Cardiac atrium fibroblast (primary cell): ENCODE measurements around the gene FUZ. TPM values are rescaled to one million over a fixed set of nuclear protein-coding genes. Genes with fewer than 3 reads are reported as not detected.

Source experiments
- total RNA-seq: library from RNA; depleted of rRNA; stranded (reverse); fragments of >200 nt; gene quantifications from 2 replicates; pipeline ENCODE4 v1.2.3, GENCODE V29; 2015

The FUZ gene, protein sequence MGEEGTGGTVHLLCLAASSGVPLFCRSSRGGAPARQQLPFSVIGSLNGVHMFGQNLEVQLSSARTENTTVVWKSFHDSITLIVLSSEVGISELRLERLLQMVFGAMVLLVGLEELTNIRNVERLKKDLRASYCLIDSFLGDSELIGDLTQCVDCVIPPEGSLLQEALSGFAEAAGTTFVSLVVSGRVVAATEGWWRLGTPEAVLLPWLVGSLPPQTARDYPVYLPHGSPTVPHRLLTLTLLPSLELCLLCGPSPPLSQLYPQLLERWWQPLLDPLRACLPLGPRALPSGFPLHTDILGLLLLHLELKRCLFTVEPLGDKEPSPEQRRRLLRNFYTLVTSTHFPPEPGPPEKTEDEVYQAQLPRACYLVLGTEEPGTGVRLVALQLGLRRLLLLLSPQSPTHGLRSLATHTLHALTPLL
- total RNA-seq, result 12.2 and 15.2 TPM in 2 replicates

GRCh38 chr19:49812997-49813861 lies at the start of gene FUZ:
FUZ (minus strand) TSS chr19:49813292; CDS start chr19:49813106, 186 bp downstream.

DNA sequence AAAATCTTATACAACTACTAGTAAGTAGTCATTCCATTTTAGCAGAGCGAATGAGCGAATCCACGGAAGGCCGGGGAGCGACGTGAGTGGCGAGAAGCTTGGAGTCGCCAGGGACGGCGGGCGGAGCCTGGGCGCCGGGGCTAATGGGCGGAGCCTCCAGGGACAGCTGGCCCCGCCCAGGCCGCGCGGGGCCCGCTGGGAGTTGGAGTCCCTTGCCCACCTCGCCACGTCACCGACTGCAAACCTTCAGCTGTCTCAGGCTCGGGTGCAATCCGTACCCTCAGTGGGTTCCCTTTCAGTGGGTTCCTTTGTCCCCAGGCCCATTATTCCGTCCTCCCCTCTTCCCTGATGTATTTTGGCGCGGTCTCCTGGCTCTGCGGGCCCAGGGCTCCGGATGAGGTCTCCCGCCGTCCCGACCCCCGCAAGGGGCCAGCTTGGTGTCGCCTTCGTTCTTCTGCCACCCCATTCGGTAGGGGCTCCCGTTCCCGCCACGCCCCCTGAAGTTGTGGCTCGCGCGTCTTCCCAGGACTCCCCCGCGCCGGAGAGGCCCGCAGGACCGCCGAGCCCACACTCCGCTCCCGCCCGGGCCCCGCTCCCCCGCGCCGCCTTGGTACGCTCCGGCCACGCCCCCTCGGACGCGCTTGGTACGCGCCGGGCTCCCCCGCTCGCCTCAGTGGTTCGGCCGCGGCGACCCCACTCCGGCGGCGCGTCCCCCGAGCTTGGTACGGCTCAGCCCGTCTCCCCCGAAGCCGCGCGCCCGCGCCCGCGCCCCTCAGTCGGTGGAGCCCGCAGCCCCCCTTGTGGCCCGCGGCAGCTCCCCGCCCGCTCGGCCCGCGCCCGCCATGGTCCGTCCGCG lies 37.6 kb upstream of the FUZ start, which contains the start of gene PTOV1:
Gene PTOV1, plus strand, starts transcription at position 673 of the 856 bp plus-strand sequence.

GRCh38 chr19:49817964-49818648 lies 5.0 kb upstream of the FUZ start, which contains the start of gene MED25:
MED25 (plus strand) TSS chr19:49818289; CDS start chr19:49818342, 53 bp downstream.

DNA sequence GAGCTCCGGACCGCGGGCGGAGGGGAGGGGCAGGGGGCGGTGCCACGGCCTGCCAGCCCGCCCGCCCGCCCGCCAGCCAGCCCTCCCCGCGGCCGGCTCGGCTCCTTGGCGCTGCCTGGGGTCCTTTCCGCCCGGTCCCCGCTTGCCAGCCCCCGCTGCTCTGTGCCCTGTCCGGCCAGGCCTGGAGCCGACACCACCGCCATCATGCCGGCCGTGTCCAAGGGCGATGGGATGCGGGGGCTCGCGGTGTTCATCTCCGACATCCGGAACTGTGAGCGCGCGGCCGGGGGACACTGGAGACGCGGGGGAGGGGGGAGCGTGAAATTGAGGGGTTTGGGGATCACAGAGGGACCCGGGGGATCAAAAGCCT lies 46.2 kb downstream of the FUZ start, which contains the start of gene AP2A1:
Gene AP2A1, plus strand, starts transcription at position 72 of the 370 bp plus-strand sequence. Its CDS starts 133 bp downstream, at position 205.

GRCh38 chr19:49763230-49763629 lies 49.9 kb downstream of the FUZ start, which contains the start of gene TSKS:
TSKS (minus strand) TSS chr19:49763306; CDS start chr19:49763247, 59 bp downstream.

Other genes with a start within 250 kb of the FUZ start
- gene NOSIP, start 232.7 kb downstream of the FUZ start, total RNA-seq, result 56.3 and 65.0 TPM in 2 replicates
- gene PRRG2, start 232.0 kb downstream of the FUZ start, total RNA-seq, result not detected in 2 replicates
- gene PRR12, start 222.1 kb downstream of the FUZ start, total RNA-seq, result 4.4 and 5.2 TPM in 2 replicates
- 108 and 112 TPM in 2 replicates for gene RRAS, start 173.1 kb downstream of the FUZ start, total RNA-seq
- gene SCAF1, start 171.1 kb downstream of the FUZ start, total RNA-seq, result 21.1 and 25.8 TPM in 2 replicates
- 52.7 and 69.3 TPM in 2 replicates for gene IRF3, start 147.4 kb downstream of the FUZ start, total RNA-seq
- gene BCL2L12, start 147.4 kb downstream of the FUZ start, total RNA-seq, result 7.8 and 12.5 TPM in 2 replicates
- 248 and 251 TPM in 2 replicates for gene PRMT1, start 136.0 kb downstream of the FUZ start, total RNA-seq
- 0.72 TPM in 1 of 2 replicates, not detected in the other for gene ADM5, start 123.7 kb downstream of the FUZ start, total RNA-seq
- 8.8 and 11.2 TPM in 2 replicates for gene CPT1C, start 122.2 kb downstream of the FUZ start, total RNA-seq
- 0.54 and 0.65 TPM in 2 replicates for gene TSKS, start 50.0 kb downstream of the FUZ start, total RNA-seq
- 189 and 206 TPM in 2 replicates for gene AP2A1, start 46.3 kb downstream of the FUZ start, total RNA-seq
- gene MED25, start 5.0 kb upstream of the FUZ start, total RNA-seq, result 20.3 and 20.9 TPM in 2 replicates
- 72.9 and 91.9 TPM in 2 replicates for gene PTOV1, start 37.9 kb upstream of the FUZ start, total RNA-seq
- 25.3 and 57.9 TPM in 2 replicates for gene PNKP, start 54.3 kb upstream of the FUZ start, total RNA-seq
- gene AKT1S1, start 64.1 kb upstream of the FUZ start, total RNA-seq, result 23.7 and 28.3 TPM in 2 replicates
- gene TBC1D17, start 64.4 kb upstream of the FUZ start, total RNA-seq, result 20.4 and 27.7 TPM in 2 replicates
- not detected in 2 replicates for gene IL4I1, start 83.6 kb upstream of the FUZ start, total RNA-seq
- gene ATF5, start 115.9 kb upstream of the FUZ start, total RNA-seq, result 28.0 and 31.4 TPM in 2 replicates
- gene NUP62, start 116.2 kb upstream of the FUZ start, total RNA-seq, result 27.4 and 33.2 TPM in 2 replicates
- not detected in 2 replicates for gene SIGLEC11, start 147.9 kb upstream of the FUZ start, total RNA-seq
- 20.4 and 28.2 TPM in 2 replicates for gene VRK3, start 212.1 kb upstream of the FUZ start, total RNA-seq
- 6.5 and 11.3 TPM in 2 replicates for gene ZNF473, start 212.7 kb upstream of the FUZ start, total RNA-seq